Right renal cortex interstitium (tissue), 3 donors: ENCODE measurements around the gene VANGL2. TPM values are rescaled to one million over a fixed set of nuclear protein-coding genes. Genes with fewer than 3 reads are reported as not detected.

Experiments
- DNase-seq, 3 donors: peaks; one replicate each; pipeline ENCODE4 v3.0.0-alpha.2; 2013; ENCODE audit warnings: low read depth in 3 of 3, low spot score in 2 of 3
- polyA plus RNA-seq, 3 donors: library from polyadenylated mRNA; unstranded; fragments of 120-200 nt; gene quantifications; one replicate each; pipeline ENCODE4 v1.2.1, GENCODE V29; 2013; ENCODE audit not compliant: insufficient read length in 3 of 3

VANGL2 gene
- polyA plus RNA-seq, 3 donors, result 30.9 to 33.7 (median 32.8) TPM

DNA sequence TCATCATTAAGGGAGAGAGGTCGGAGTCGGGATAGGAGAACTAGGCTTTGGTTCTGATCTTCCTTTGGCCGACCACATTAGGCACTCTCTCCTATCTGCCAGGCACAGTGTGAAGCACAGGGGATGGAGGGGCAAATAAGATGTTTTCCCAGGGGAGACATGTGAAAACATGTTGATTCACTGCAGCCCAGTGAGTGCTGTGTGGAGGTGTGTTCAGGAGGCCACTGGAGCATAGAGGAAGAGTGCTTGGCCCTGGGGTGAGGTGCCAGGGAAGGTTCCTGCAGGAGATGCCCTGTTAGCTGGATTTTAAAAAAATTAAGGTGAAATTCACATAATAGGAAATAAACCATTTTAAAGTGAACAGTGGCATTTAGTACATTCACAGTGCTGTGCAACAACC is 3.7 kb downstream of the VANGL2 start:
- no peak for DNase-seq

DNA sequence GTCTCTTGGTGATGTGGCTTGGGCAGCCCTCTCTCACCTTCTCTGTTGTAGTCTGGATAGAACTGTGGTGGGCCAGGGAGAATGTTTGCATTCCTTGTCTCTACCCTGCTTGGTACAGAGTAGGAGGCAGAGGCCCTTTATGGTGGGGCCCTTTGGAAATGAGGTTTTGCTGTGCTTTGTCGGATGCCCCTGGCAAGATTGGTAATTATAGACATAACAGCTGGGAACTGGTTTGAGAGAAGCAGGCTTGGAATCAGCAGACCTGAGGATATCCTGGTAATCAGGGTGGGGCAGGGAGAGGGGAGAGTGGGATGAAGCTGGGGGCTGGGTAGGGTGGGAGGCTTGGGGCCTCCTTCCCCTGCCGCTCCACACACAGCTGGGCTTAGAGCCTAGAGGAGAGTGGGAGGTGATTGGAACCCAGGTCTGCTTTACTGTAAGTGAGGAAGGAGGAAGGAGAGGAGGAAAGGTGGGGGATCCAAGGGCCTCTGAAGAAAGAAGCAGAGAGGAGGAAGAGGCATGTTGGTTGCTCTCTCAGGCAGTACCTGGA is 5.0 kb downstream of the VANGL2 start:
- no peak for DNase-seq

DNA sequence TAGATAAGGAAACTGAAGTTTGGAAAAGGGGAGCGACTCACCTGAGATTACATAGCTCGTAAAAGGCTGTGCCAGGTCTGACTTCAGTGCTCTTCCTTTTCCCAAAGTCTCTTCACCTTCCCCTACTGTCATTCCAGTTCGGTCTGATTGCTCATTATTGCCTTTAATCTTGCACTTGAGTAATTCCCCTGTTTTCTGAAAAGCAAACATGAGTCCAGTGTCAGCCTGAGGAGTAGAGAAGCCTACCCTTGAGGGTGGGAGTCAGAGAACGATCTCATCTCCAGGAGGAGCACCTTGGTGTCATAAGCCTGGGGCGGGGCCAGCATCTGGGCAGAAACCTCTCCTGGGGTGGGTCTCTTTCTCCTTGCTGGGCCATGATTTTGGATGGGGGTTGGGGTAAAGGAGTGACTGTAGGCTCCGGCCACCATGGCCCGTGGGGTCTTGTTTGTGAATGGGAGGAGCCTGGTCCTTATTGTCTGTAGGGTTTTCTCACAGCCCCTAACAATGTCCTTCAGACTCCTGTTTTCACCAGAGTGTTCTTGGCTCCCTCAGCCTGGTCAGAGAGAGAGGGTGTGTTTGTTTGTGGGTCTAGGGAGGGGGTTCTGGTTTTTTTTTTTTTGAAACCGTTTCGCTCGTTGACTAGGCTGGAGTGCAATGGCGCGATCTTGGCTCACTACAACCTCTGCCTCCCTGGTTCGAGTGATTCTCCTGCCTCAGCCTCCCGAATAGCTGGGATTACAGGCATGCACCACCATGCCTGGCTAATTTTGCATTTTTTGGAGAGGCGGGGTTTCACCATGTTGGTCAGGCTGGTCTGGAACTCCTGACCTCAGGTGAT is 6.0 kb downstream of the VANGL2 start:
- no peak for DNase-seq

DNA sequence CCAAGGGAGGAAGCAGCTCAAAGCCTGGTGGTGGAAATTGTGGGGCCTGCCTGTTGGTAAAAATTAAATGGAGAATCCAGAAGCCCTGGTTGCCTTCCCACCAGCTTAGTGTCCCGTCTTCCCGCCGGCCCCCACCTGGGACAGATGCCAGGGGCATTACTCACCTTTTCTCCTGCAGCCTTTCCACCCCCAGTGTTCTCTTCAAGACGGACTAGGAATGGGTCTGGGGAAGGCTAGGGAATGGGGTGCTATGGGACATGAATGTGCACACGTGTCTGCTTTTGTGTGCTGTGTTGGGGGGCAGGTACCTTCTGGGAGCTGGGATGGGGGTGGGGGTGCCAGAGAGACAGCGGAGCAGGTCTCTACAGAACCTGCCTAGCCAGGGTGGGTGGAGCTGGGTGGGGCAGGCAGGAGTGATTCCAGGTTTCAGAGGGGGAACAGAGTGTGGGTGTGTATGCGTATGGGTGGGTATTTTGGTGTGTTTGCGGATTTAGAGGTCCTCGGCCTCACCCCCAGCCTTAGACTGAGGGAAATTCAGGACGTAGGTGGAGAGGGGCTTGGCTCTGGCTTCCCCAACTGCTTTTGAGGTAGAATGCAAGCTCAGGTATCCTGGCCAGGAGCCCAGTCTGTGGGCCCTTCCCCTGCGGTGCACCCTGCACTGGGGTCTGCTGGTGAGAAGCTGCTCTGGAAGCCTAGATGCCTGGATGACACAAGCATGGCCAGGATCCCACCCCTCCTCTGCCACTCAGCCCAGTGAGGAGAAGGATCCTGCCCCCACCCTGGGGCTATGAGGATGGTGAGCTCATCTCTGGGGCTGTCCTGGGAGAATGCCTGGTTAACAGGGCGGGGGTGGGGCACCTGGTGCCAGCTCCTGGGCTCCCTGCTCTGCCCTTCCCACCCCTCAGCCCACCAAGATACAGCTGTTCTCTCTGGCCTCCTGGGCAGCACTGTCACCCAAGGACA is 7.8 kb downstream of the VANGL2 start:
- DNase-seq, result no peak

DNA sequence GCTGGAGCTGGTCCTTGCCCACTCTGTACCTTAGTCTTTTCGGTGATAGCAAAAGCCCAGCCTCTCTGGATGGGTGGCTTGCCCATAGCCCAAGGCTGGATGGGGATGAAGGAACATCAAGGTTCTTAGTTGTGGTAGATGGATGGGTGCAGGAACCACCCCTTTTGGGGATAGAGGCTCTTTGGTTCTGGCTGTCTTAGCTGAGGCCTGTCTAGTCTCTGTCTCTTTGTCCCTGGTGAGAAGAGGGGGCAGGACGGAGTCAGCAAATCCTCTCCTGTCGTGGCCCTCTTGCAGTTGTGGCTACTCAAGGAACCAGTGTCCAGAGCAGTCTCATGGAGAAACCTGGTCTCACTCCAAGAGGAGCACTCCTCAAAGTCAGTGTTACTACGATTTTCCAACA is 8.5 kb downstream of the VANGL2 start:
- no peak for DNase-seq

DNA sequence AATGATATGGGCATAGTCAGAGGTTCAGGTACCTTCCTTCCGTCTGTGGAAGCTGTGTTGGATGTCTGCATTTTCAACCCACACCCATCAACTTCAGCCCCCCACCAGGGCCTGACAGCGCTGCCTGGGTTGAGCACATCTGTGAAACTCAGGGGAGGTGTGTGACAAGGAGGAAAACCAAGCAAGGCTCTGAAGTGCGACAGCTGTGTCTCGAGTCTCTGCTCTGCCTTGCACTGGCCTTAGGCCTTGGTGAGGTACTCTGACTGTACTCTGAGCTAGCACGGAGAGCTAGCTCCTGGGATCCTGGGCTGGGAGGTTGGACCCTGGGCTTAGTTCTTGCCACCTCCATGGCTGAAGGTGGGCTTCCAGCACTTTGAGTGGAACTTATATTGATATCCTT is 9.1 kb downstream of the VANGL2 start:
- DNase-seq, result no peak

DNA sequence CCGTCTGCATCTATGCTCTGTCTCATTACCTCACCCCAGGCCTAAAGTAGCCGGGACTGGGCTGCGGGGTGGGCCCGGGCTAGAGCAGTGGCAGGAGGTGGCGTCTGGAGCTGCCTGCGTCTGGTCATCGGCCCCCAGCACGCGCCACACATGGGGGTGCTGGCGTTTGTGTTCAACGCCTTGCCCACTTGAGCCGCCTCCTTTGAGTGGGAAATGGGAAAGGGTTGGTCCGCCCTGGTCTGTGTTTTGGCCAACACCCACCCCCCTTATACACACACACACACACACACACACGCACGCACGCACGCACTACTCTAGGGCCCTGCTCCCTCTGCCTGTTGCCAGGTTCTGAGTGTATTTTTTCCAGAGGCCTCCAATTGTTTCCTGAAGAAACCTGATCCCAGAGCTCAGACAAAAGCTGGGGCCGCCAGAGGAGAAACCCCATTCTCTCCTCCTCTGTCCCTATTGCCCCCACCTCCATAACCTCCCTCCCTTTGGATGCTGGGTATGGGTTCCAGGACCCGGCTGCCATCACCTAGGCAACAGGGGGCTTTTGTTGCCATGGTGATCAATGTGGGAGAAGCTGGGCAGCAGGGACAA is 10.1 kb downstream of the VANGL2 start:
- peak in 1 of 3 donors; percentile 38 for DNase-seq

DNA sequence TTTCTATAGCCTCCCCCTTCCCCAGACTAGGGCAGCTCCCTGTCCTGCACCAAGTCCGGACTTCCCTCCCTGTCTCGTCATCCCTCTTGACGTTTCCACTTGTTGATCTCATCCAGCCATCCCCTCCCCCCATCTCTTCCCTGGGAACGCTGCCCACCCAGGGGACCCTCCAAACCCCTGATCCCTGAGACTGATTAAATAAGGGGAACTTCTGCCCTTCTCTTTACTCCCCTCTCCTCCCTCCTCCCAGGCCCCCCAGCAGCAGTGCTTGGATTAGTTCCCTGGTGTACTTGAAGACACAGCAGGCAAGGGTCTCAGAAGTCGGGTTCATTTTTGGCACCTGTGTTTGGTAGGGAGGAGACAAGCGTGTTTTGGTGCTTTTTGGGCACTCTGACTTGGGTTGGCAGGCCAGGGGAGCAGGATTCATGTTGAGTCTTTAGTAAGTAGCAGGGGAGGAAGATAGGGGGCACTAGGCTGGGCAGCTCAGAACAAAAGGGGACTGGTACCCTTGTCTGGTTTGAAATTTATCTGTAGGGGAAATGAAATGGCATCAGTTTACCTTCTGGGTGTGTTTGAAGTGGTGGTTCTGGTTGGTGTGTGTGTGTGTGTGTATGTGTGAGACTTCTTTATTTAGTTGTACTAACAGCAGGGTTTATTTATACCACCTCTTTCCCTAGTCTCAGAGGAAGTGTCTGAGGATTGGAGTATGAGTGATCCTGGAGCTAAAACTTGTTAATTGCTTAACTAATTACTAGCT is 11.1 kb downstream of the VANGL2 start:
- no peak for DNase-seq

DNA sequence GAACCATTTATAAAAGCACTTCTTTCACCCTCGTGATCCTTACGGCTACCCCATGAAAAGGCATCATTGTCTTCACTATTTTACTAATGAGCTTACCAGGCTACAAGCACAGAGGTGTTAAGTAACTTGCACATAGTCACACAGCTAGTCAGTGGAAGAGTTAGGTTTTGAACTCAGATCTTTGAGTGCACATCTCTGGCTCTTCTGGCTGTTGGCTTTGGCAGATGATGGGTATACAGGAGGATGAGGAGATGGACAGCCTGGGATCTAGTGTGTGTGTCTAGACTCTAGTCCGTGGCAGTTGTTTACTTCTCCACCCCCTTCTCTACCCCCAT is 11.6 kb downstream of the VANGL2 start:
- DNase-seq, result no peak

DNA sequence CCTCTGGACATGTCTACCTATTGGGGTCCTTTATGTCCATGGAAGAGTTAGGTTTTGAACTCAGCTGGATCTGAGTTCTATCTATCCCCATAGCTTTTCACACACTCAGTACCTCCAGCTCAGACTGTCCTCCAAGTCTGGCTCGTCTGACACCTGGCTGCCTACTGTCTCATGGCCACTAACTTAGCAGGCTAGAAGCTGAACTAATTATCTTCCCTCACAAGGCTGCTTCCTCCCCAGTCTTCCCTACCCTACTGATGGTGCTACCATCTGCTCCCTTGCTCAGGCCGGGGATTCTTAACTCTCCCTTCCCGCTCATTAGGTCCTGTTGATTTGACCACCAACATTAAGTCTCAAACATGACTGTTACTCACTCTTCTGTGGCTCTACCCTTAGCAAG is 13.4 kb downstream of the VANGL2 start:
- no peak for DNase-seq

DNA sequence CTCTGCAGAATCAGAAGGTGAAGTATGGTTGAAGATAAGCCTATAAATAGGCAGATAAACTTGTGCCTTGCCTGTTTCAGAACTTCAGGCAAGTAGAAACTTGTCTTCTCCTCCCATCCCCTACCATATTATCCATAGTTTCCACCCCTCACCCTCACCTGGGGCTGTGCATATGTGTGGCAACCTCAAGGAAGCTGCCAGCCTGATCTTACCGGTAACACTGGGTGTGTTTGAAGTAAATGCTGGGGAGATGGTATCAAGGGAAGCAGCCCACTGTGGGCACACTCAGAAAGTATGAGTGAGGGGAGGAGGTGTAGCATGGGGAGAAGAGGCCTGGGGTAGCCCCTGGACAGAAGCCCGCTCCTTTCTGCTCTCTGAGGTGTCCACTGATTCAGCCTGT is 14.5 kb downstream of the VANGL2 start:
- DNase-seq, result no peak

DNA sequence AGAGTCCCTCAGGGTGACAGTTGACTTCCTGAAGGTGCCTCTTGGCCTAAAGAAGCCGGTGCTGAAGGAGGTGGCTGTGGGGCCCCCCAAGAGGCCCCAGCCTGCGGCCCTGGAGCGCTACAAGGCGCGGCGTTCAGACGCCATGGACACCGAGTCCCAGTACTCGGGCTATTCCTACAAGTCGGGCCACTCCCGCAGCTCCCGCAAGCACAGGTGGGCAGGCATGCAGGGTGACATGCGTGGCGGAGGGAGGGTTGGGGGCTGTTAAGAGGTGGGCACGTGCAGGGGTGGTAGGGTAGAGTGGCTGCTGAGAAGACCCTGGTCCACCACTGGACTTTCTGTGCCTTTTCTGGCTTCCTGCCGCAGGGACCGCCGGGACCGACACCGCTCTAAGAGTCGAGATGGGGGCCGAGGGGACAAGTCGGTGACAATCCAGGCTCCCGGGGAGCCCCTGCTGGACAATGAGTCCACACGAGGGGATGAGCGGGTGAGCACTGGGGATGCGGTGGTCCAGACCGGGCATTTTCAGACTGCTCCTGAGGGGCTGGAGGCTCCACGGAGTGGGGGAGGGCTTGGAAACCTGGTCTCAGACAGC is 15.4 kb downstream of the VANGL2 start:
- DNase-seq, result no peak

DNA sequence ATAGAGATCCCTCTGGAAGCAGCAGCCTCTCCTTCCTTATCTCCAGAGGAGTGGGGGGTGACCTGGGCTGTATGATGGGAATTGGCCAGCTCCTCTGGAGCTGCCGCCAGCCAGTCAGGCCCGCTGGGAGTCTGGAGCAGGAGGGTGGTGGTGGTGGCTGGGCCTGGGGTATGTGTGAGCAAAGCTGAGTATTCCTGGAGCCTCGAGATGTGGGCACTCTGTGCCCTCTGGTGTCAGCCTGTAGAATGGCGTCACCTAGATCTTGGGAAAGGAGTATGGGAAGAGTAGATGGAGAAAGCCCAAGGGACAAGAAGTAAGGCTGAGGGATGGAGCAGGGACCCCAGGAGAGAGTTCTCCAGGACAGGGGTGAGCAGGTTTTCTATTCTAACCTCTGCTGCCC is 16.0 kb downstream of the VANGL2 start:
- no peak for DNase-seq

DNA sequence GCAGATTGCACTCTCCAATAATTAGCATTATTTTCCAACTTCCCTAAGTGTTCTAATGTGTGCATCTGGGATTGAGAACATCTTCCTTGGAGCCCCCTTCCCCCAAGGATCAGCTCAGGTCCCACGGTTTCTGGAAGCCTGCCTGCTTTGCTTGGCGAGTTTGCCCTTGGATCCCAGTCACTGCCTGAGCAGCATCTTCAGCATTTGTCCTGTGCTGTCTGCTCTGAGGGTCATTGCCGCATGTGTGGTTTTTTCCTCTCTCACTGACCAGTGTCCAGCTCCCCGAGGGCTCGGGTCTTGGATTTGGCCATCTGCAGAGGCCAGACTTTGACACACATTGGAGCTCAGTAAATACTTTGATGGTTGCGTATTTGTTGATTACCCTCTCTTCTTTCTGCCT is 18.1 kb downstream of the VANGL2 start:
- DNase-seq, result no peak

DNA sequence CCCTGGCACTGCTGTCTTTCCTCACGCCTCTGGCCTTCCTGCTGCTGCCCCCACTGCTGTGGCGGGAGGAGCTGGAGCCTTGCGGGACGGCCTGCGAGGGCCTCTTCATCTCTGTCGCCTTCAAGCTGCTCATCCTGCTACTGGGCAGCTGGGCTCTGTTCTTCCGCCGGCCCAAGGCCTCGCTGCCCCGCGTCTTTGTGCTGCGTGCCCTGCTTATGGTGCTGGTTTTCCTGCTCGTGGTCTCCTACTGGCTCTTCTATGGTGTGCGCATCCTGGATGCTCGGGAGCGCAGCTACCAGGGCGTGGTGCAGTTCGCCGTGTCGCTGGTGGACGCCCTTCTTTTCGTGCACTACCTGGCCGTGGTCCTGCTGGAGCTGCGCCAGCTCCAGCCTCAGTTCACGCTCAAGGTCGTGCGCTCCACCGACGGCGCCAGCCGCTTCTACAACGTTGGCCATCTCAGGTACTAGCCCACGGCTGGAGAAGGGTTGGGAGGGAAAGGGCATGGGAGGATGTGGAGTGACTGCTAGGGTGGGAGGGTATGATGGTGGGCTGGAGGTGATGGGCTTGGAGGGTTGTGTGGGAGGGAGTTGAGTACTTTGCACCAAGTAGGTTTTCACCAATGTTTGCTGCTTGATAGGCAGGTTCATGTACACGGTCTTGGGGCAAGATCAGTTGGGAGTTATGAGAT is 18.9 kb downstream of the VANGL2 start:
- no peak for DNase-seq

DNA sequence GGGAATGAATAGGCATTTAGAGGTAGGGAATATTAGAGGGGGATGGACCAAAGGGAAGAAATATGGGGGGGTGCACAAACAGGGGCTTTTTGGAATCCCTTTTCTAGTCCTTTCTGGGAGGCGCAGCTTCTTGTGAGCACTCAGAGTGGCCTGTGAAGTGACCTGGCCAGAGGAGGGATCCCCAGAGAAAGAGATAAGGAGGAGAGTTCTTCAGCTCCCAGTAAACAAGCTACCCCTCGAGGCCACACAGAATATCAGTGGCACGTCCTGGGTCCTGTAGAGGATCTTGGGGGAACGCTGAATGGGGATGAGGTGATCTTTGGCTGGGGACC is 19.4 kb downstream of the VANGL2 start:
- no peak for DNase-seq

DNA sequence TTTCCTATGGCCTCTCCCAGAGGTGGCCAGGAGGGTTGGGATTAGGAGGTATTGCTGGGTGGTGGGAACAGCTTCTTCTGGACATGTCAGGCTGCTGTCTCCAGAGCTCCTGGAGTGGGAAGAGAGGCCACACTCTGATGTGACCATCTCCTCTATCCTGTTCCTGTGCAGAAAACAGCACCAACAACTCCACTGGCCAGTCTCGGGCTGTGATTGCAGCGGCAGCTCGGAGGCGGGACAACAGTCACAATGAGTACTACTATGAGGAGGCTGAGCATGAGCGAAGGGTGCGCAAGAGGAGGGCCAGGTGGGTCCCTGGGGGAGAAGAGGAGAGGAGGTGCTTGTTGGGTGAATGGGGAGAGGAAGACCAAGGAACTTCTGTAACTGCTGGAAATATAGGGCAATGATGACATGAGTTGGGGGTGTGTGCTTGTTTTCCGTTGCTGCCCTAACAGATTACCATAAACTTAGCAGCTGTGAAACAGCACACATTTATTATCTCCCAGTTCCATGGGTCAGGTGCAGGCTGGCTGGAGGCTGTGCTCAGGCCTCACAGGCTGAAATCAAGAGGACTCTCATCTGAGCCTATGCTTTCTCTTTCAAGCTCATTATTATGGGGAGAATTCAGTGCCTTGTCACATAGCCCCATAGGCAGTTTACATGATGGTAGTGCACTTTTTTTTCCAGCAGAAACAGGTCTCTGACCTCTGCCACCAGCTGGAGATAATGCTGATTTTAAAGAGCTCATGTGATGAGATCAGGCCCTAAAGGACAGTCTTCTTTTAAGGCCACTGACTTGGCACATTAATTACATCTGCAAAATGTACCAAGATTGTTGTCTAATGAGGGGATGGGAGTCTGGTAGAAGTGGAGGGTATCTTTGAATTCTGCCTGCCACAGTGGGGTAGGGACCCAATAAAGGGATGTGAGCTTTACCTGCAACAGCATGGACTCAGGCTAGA is 20.8 kb downstream of the VANGL2 start:
- DNase-seq, result no peak

DNA sequence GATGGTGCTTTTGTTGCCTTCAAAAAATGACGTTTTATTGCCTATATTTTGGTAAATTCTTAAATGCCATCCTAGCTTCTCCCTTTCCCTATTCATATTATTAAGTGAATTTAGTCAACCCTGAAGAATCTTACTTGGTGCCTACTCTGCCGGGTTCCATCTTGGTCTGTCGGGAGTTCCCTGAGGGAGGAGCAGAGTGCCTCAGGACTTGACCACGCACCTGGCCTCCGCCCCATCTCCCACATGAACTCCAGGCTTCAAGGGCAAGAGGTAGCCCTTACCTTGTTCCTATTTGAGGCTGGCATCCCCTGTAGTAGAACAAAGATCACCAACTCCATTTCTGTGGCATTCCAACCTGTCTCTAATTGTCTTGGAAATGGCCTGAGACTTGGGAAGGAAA is 21.5 kb downstream of the VANGL2 start:
- DNase-seq, result no peak

DNA sequence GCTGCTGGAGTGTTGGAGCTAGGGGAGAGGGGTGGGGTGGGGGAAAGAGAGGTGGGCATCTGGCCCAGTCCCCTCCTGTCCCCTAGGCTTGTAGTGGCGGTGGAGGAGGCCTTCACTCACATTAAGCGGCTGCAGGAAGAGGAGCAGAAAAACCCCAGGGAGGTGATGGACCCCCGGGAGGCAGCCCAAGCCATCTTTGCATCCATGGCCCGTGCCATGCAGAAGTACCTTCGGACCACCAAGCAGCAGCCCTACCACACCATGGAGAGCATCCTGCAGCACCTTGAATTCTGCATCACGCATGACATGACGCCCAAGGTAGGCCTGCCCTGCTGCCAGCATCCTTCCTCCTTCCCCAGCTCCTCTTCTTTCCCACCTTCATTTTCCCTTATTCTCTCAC is 23.6 kb downstream of the VANGL2 start:
- DNase-seq, result no peak
